ENCODE measurements around the gene PLA2G3.
A peak's percentile ranks its signal among the peaks of the same experiment; 100 is the strongest.

The PLA2G3 gene

GRCh38 chr22:31085928-31086327 lies 54.4 kb downstream of the PLA2G3 start:
- no peak for DNase-seq

GRCh38 chr22:31085493-31085824 lies 54.8 kb downstream of the PLA2G3 start:
- no peak for DNase-seq

- peak; percentile 92 for DNase-seq
Measured at GRCh38 chr22:31084811-31085492, 55.4 kb downstream of the PLA2G3 start.

Measured in activated CD4-positive, alpha-beta T cell treated with anti-CD3 and anti-CD28 coated beads, Interleukin-10, Interleukin-2, amounts not matched to agents 100 ng/mL and 50 ng/mL, durations not matched to agents 16 hours and 8 hours (primary cell).